Right atrium auricular region (tissue), 2 donors: Measurements from ENCODE around the gene SLCO6A1. TPM values are rescaled to one million over a fixed set of nuclear protein-coding genes. Genes with fewer than 3 reads are reported as not detected.

ENCODE experiments used
- DNase-seq: peaks from one replicate; pipeline ENCODE4 v3.0.0-alpha.2; 2019; ENCODE audit warnings: low spot score
- H3K27ac ChIP-seq, 2 donors: fragments of 200-600 bp; sonication (generic); 1 replicate in 1 of 2; 2 replicates in 1 of 2; pipeline ENCODE4 v1.5.1; 2016 to 2019
- H3K27me3 ChIP-seq, 2 donors: fragments of 200-600 bp; sonication (generic); one replicate each; pipeline versions ENCODE4 v1.5.1 to v1.6.0; 2017 to 2019
- H3K36me3 ChIP-seq: fragments of 200-600 bp; sonication (generic); one replicate; pipeline ENCODE4 v1.5.1; 2016
- H3K4me1 ChIP-seq, 2 donors: fragments of 200-600 bp; sonication (generic); one replicate each; pipeline versions ENCODE4 v1.5.1 to v1.6.0; 2017 to 2019
- H3K4me3 ChIP-seq, 2 donors: fragments of 200-600 bp; sonication (generic); 1 replicate in 1 of 2; 2 replicates in 1 of 2; pipeline ENCODE4 v1.5.1; 2017 to 2019; ENCODE audit warnings: mild to moderate bottlenecking in 1 of 2, moderate library complexity in 1 of 2
- H3K9me3 ChIP-seq, 2 donors: fragments of 200-600 bp; sonication (generic); one replicate each; pipeline ENCODE4 v1.5.1; 2019
- CTCF ChIP-seq, 2 donors: fragments of 200-600 bp; sonication (generic); IDR thresholded peaks; one replicate each; pipeline ENCODE4 v1.5.1; 2019; ENCODE audit warnings: antibody characterized with exemption in 2 of 2
- total RNA-seq, 2 donors: library from RNA; depleted of rRNA; stranded (reverse); fragments of >200 nt; gene quantifications; one replicate each; pipeline ENCODE4 v1.1.0, GENCODE V29; 2016

The SLCO6A1 gene
- total RNA-seq, 2 donors from 2014 or later, result not detected

DNA sequence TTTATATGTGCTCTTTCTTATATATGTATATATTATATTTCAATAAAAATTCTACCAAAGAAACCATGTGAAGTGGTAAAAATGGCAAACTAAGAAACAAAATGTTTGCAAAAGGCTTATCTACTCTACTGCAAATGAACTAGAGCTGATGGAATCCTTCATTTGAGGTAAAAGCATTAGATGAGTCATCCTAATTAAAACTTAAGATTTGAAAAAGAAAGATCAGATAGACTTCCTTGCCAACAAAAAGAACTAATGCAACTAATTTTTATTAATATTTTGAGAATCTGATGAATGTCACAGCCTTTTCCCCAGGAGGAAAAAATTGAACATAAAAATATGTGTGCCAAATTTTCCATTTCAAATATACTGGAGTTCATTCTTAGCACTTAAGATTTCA is 118.6 kb downstream of the SLCO6A1 start:
- TF ChIP-seq CTCF (IDR thresholded peaks at IDR 0.05), result no peak
- no peaks in the 10 kb centered on the region for H3K4me1 ChIP-seq

DNA sequence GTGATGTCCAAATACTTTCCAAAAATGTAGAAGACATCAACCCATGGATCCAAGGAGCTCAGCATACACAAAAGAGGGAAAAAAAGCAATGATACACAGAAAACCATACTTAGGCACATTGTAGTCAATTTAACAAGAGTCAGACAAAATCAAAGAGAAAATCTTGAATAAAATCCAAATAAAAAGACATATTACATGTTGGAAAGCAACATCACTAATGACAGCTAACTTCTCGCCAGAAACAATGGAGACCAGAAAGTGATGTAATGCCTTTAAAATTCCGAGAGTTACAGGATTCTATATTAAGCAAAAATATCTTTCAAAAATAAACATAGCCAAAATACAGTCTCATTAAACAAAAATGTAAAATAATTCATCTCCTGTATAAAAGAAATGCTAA is 122.9 kb downstream of the SLCO6A1 start:
- no peaks in the 10 kb centered on the region for H3K27me3 ChIP-seq
- no peak overlapping the region for H3K27ac ChIP-seq
- no peak for TF ChIP-seq CTCF (IDR thresholded peaks at IDR 0.05)
- no peaks in the 10 kb centered on the region for H3K36me3 ChIP-seq
- no peak for DNase-seq
- peaks cover 0 to 9% of the 10 kb centered on the region in 2 donors for H3K9me3 ChIP-seq
- H3K4me3 ChIP-seq, result no peak overlapping the region
- H3K4me1 ChIP-seq, result no peaks in the 10 kb centered on the region

More for the DNA sequence above, 118.6 kb downstream of the SLCO6A1 start:
- Histone ChIP-seq H3K9me3 (peaks cover 0 to 15% of the 10 kb centered on the region in 2 donors), H3K27ac (no peak overlapping the region), H3K27me3 (no peaks in the 10 kb centered on the region), H3K4me3 (no peak overlapping the region), H3K36me3 (no peaks in the 10 kb centered on the region)
- DNase-seq, result no peak

GRCh38 chr5:102375272-102375671 is 123.5 kb downstream of the SLCO6A1 start:
- DNase-seq, result no peak
- TF ChIP-seq CTCF (IDR thresholded peaks at IDR 0.05), result no peak
- no peaks in the 10 kb centered on the region for H3K27me3 ChIP-seq
- H3K9me3 ChIP-seq, result peaks cover 0 to 9% of the 10 kb centered on the region in 2 donors
- H3K4me1 ChIP-seq, result no peaks in the 10 kb centered on the region
- H3K4me3 ChIP-seq, result no peak overlapping the region
- H3K36me3 ChIP-seq, result no peaks in the 10 kb centered on the region
- no peak overlapping the region for H3K27ac ChIP-seq

DNA sequence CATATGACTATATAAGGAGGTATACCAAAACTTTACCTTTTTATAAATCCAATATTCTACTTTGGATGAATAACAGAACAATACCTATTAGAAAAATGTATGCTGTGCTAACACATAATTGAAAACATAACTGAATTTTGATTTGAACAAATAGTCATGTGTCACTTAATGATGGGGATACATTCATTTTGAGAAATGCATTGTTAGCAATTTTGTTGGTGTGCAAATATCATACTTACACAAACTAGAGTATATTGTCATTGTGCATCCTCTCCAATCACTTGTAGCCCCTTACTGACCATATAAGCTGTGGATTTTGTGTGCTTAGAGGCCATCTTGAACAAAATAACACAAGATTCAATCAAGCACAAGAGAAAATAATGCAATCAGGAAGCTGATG is 130.4 kb downstream of the SLCO6A1 start:
- DNase-seq, result no peak
- no peaks in the 10 kb centered on the region for H3K4me1 ChIP-seq
- no peak for TF ChIP-seq CTCF (IDR thresholded peaks at IDR 0.05)
- H3K4me3 ChIP-seq, result no peak overlapping the region
- no peaks in the 10 kb centered on the region for H3K27me3 ChIP-seq
- H3K27ac ChIP-seq, result no peak overlapping the region
- H3K9me3 ChIP-seq, result no peaks in the 10 kb centered on the region
- H3K36me3 ChIP-seq, result no peaks in the 10 kb centered on the region

- Histone ChIP-seq H3K4me3 (no peak overlapping the region), H3K9me3 (no peaks in the 10 kb centered on the region), H3K27me3 (no peaks in the 10 kb centered on the region), H3K4me1 (no peaks in the 10 kb centered on the region), H3K27ac (no peak overlapping the region), H3K36me3 (no peaks in the 10 kb centered on the region)
- no peak for DNase-seq
- TF ChIP-seq CTCF (IDR thresholded peaks at IDR 0.05), result no peak
Measured at GRCh38 chr5:102341681-102342288, 157.0 kb downstream of the SLCO6A1 start.

GRCh38 chr5:102324714-102325113 is 174.1 kb downstream of the SLCO6A1 start:
- no peak for DNase-seq
- Histone ChIP-seq H3K36me3 (no peaks in the 10 kb centered on the region), H3K27me3 (no peaks in the 10 kb centered on the region), H3K4me3 (no peak overlapping the region), H3K9me3 (no peaks in the 10 kb centered on the region), H3K27ac (no peak overlapping the region), H3K4me1 (no peaks in the 10 kb centered on the region)
- TF ChIP-seq CTCF (IDR thresholded peaks at IDR 0.05), result no peak
